Measurements from ENCODE around the gene EYA4.

Gene EYA4

GRCh38 chr6:133532908-133533307 lies 291.8 kb downstream of the EYA4 start:
- TF ChIP-seq CTCF (IDR thresholded peaks at IDR 0.05; ENCODE audit: low read depth, low read length, missing control alignments): no peak
- H3K4me3 ChIP-seq (replicated peaks; ENCODE audit: low read depth, low read length): no peak overlapping the region
- DNase-seq (ENCODE audit: extremely low read depth, low read depth): no peak

GRCh38 chr6:133539502-133540259 lies 298.5 kb downstream of the EYA4 start:
- no peak for TF ChIP-seq CTCF (IDR thresholded peaks at IDR 0.05; ENCODE audit: low read depth, low read length, missing control alignments)
- no peak for DNase-seq (ENCODE audit: extremely low read depth, low read depth)
- H3K4me3 ChIP-seq (replicated peaks; ENCODE audit: low read depth, low read length): no peak overlapping the region

GRCh38 chr6:133540361-133540760 lies 299.2 kb downstream of the EYA4 start:
- DNase-seq (ENCODE audit: extremely low read depth, low read depth): no peak
- no peak overlapping the region for H3K4me3 ChIP-seq (replicated peaks; ENCODE audit: low read depth, low read length)

GRCh38 chr6:133541040-133541439 lies 299.9 kb downstream of the EYA4 start:
- no peak overlapping the region for H3K4me3 ChIP-seq (replicated peaks; ENCODE audit: low read depth, low read length)
- TF ChIP-seq CTCF (IDR thresholded peaks at IDR 0.05; ENCODE audit: low read depth, low read length, missing control alignments): no peak
- DNase-seq (ENCODE audit: extremely low read depth, low read depth): no peak

More at GRCh38 chr6:133540361-133540760, 299.2 kb downstream of the EYA4 start:
- no peak for TF ChIP-seq CTCF (IDR thresholded peaks at IDR 0.05; ENCODE audit: low read depth, low read length, missing control alignments)

GRCh38 chr6:133542056-133542821 lies 301.1 kb downstream of the EYA4 start:
- no peak for DNase-seq (ENCODE audit: extremely low read depth, low read depth)
- no peak for TF ChIP-seq CTCF (IDR thresholded peaks at IDR 0.05; ENCODE audit: low read depth, low read length, missing control alignments)
- no peak overlapping the region for H3K4me3 ChIP-seq (replicated peaks; ENCODE audit: low read depth, low read length)

GRCh38 chr6:133544419-133544818 lies 303.3 kb downstream of the EYA4 start:
- DNase-seq (ENCODE audit: extremely low read depth, low read depth): no peak
- TF ChIP-seq CTCF (IDR thresholded peaks at IDR 0.05; ENCODE audit: low read depth, low read length, missing control alignments): no peak
- H3K4me3 ChIP-seq (replicated peaks; ENCODE audit: low read depth, low read length): no peak overlapping the region

Data from HFF-Myc (cell line).